NCI-H510A treated with DMSO at 0.1 percent for 48 hours (cell line): ENCODE measurements around the gene DAO.

Source experiments
- DNase-seq: peaks from one replicate; lab custom pipeline; 2025; lab: John Stamatoyannopoulos, UW

Gene DAO

GRCh38 chr12:108918960-108919642, 39.2 kb downstream of the DAO start:
- DNase-seq = no peak

DNA sequence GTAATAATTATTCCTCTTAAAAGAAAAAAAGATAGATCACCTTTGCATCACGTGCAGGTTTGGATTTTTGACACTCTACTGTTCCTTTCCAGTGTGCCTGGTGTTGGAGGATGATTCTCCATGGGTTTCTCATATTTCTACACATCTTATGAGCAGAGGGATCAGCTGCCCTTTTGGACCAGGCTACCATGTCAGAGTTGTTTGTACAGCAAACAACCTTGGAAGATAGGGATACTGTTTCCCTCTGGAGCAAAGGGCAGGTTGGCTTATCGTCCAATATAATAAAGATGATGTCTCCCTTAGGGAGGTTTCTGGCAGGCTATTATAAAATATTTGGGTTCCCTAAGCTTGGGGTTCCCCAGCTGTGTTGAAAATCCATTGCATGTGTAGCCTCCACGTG, 42.1 kb downstream of the DAO start:
- DNase-seq = no peak

DNA sequence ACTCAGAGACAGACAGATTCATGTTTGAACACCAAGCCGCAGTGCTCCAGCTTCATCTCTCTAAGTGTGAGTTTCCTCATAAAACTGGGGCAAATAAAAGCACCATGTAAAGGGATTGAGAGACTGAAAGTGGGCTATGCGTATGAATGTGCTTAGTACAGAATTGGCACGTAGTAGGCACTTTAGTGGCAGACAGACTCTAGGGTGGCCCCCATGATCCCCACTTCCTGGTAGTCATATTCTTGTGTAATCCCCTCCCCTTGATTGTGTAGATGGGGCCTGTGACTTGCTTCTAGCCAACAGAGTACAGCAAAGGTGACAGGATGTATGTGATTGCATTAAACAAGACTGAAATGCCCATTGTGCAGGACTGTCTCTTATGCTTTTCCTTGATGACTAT, 43.0 kb downstream of the DAO start:
- DNase-seq = no peak

GRCh38 chr12:108928695-108929094, 48.8 kb downstream of the DAO start:
- DNase-seq = no peak

GRCh38 chr12:108930155-108930554, 50.3 kb downstream of the DAO start:
- DNase-seq = no peak

DNA sequence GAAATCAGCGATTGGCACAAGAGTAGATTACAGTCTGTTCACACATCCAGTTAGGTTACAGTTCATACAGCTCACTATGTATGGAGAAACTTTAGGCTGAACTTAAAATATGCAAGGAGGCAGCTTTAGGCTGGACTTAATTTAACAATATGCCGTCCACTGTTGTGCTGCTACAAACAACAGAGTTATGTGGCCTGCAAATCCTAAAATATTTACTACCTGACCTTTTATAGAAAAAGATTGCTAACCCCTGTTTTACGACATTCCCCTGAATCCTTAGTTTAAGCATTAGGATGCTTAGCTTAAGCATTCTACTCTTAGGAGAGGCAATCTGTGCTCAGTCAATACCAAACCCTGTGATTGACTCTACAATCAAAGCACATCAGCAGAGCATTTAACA, 50.9 kb downstream of the DAO start:
- no peak for DNase-seq

DNA sequence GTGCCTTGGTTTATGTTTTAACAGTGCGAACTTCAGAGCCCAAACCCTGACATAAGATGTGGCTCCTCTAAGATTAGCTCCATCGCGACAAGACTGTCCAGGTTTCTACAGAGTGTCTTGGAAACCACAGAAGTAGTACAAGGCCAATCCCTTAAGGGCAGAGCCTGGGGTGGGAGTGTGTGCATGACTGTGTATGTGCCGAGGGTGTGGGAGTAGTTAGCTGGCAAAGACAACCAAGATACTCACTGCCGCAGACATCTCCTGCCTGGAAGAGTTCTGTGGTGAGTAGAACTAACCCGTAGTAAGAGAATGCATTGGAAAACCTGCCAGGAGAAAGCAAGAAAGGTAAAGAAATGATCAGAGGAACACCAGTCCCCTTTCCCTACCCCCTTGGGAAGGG, 54.1 kb downstream of the DAO start:
- no peak for DNase-seq

GRCh38 chr12:108935159-108935763, 55.4 kb downstream of the DAO start:
- no peak for DNase-seq

GRCh38 chr12:108938247-108938924, 58.5 kb downstream of the DAO start:
- DNase-seq = no peak

DNA sequence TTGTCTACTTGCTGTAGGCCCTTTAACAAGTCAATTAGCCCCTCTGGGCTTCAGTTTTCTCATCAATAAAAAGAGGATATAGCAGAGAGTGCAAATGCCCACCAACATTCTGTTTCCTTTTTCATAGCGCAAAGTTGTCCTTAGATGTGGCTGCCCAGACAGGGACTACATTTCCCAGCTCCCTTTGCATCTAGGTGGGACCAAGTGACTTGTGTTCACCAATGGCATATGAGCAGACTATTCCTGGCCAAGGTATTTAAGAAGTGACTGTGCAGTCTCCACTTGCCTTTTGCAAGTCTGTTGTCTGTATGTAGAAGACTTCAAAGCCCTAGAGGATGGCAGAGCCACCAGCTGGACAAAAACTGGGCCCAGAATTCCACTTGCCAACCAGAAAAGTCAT, 59.7 kb downstream of the DAO start:
- no peak for DNase-seq

DNA sequence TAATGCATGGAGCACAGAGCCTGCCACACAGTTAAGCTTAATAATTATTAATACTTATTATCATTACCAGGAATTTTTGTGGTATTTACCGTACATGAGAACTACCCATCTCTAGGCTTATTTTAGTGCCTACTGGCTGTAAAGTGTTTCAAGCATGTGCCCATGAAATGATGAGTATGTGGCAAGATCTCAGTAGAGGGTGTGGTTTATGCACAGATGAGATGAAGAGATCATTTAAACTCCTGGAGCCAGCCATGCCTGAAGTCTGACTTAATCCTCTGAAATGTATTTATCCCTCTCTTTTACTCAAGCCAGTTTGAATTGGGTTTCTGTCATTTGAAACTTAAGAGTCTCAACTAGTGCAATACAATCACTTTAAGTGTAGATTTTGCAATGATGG, 60.2 kb downstream of the DAO start:
- no peak for DNase-seq

DNA sequence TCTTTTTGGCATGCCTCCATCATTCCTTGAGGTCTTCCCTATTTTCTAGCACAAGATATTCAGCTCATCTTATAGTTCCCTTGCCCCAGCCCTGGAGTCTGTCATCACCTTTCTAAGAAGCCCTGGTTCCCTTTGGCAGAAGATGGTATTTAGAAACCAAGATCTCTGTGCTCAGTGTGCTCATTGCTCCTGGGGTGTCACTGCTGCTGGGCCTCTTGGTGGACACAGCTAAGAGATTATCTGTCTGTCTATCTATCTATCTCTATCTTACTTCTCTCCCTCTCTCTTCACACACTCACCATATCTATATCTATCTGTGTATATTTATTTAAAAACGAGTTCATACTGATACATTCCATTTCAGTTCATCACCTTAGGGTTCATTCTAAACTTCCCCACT, 67.2 kb downstream of the DAO start:
- no peak for DNase-seq

DNA sequence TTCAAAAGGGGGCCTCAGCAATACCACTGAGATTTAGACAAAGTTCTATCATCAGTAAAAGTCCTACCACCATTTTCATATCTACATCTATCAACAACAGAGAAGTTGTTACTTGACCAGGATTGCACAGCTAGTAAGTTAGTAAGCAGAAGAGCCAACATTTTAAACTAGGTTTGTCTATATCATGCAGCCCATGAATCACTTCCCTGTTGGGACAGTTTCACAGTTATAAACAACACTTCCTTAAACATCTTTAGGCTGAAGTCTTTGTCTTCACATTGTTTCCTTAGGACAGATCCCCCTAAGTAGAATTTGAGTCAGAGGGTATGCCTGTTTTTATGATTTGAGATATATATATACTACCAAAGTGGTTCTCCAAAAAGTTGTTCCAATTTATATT, 68.5 kb downstream of the DAO start:
- no peak for DNase-seq

- DNase-seq = no peak
Measured at GRCh38 chr12:108949976-108950375, 70.1 kb downstream of the DAO start.
